Epithelial cell of prostate (primary cell): Measurements from ENCODE around the gene PIGW.

Experiments
- DNase-seq: peaks from one replicate; pipeline ENCODE4 v3.0.0-alpha.2; 2011; ENCODE audit warnings: low read depth, low spot score
- H3K27ac ChIP-seq: fragments of 450-650 bp; 2 replicates; pipeline ENCODE4 v1.5.1; 2017; ENCODE audit warnings: mild to moderate bottlenecking

Gene PIGW, protein sequence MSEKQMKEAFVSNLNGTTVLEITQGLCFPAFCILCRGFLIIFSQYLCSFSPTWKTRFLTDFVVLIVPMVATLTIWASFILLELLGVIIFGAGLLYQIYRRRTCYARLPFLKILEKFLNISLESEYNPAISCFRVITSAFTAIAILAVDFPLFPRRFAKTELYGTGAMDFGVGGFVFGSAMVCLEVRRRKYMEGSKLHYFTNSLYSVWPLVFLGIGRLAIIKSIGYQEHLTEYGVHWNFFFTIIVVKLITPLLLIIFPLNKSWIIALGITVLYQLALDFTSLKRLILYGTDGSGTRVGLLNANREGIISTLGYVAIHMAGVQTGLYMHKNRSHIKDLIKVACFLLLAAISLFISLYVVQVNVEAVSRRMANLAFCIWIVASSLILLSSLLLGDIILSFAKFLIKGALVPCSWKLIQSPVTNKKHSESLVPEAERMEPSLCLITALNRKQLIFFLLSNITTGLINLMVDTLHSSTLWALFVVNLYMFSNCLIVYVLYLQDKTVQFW

DNA sequence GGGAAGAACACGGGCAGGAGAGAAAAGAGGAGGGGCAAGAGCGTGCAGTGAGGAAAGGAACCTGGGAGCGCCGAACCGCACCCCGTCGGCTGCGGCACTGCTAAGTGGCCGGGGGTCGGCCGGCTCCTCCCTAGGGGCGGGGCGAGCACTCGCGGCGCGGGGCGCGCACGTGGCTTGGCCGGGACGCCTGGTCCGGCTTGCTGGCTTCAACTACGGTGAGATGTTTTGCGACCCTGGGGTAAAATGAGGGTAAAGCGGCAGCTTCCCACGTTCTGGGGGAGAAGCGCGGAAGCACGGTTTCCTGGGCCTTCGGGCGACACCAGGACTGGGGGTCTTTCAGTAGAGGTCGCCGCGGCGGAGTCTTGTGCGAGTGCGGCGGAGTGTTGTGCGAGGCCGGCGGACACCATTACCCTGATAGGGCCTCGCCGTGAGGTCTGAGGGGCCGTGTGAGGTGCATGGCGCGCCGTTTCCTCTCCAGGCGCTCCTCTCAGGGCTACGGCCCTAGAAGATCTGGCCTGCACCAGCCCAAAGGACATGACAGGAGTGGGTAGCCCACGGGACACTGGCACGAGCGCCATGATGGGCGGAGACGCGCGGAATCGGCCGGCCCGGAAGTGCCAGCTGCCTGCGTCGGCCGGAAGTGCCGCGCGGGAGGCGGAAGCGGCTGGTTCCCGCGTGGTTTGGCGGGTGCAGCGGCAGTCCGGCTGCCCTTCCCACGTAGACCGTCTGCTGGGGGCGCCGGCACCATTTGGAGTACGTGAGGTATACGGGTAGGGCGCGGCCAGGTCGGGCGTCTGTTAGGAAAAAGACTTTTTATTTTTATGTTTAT lies at the start of gene PIGW, which contains the start of gene MYO19:
Gene PIGW, plus strand, starts transcription at position 148 of the 829 bp plus-strand sequence. CDS start 2,115 bp downstream, outside the sequence.
Gene MYO19, minus strand, starts transcription at position 29 of the 829 bp plus-strand sequence. CDS start 2,330 bp downstream, outside the sequence.
- peak; percentile 76 for DNase-seq
- H3K27ac ChIP-seq = peak within 1 kb of the TSS; percentile 94

DNA sequence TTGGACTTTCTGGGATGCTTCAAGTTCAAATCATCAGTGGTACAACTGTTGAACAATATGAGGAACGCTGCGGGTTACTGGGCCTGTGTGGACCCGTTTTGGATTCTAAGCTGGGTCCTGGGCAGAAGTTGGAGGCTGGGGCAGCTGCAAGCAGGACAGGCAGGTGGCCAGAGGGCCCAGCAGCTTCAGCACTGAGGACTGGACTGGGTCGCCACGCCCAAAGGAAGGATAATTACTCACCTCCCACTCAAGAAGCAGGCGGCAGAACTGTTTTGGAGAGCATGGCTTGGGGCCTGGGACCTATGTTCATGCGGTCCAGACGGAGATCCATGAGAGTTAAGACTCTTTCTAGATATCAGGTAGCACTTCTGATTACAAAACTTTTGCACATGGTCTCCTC lies 49.8 kb upstream of the PIGW start:
- no peak for DNase-seq
- no peak overlapping the region for H3K27ac ChIP-seq

DNA sequence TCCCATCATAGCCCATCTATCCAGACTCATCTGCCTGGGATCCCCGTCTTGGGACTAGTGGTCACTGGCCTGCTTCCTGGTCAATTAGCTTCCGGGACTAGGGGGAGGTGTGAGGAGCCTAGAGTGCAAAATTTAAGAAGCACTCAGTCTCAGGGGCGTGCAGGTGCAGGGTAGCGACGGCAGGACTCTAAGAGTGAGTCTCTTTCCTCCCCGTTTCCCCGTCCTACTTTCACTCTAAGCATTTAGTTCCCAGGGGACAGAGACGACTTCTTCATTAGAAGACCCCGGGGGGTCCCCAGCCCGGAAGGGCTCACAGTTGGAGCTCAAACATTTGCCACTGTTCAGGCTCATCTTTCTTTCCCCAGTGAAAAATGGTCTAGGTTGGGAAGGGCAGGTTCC lies 49.0 kb upstream of the PIGW start:
- H3K27ac ChIP-seq = peak overlapping the region; percentile 66
- no peak for DNase-seq

DNA sequence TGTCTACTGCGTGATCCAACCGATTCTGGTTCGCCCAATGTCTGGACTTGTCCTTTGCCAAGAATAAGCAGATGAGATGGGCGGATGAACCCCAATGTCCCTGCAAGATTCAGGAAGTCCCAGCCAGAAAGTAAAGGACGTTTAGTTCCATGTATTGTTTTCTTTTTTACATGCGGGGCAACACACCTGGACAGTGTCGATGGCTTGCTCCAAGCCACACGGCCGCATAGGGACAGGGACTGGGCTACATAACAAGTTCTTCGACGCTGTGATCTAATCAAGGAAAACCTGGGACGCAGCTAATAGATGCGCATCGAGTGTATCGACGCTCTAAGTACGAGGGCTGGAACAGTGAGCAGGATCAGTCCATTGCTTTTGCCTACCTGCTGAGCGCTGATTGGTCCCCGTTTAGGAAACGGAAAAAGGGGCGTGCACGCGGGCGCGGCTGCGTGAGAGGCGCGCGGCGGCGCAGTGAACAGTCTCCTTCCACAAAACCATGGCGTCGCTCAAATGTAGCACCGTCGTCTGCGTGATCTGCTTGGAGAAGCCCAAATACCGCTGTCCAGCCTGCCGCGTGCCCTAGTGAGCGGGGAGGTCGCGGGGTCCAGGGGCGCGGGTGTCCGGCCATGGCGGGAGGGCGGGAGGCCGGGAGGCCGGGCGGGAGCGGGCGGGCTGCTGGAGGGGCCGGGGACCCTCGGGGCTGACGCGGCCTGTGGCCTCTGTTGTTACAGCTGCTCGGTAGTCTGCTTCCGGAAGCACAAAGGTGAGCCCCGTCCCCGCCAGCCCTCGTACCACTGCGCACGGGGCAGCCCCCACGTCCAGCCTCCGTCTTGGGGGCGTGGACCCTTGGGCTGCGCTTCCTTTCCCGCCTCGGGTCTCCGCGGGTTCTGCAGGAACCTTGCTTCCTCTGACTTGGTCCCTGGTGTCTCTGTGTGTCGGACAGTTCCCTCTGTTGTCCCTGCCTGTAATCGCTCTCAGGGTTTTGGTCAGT lies 48.3 kb upstream of the PIGW start, which contains the start of gene ZNHIT3:
Gene ZNHIT3, plus strand, starts transcription at position 478 of the 991 bp plus-strand sequence. Its CDS starts 19 bp downstream, at position 497.
- peak; percentile 86 for DNase-seq
- H3K27ac ChIP-seq = peak within 1 kb of the TSS; percentile 66

DNA sequence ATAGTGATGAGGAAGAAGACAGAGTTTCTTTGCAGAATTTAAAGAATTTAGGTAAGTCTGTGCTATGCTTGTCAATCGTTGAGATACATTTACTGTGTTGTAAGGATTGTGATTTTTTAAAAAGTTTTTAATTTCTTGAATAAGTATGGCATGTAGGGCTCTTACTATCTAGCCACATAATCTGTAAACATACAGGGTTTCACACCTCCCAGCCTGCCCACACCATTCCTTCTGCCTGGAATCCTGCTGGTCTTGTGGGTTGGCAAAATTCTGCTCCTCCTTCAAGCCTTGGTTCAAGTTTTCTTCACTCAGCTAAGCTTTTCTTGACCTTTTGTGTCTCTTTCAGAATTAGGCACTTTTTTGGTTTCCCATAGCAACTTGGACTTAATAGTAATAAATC lies 40.8 kb upstream of the PIGW start:
- H3K27ac ChIP-seq = no peak overlapping the region
- DNase-seq = no peak

DNA sequence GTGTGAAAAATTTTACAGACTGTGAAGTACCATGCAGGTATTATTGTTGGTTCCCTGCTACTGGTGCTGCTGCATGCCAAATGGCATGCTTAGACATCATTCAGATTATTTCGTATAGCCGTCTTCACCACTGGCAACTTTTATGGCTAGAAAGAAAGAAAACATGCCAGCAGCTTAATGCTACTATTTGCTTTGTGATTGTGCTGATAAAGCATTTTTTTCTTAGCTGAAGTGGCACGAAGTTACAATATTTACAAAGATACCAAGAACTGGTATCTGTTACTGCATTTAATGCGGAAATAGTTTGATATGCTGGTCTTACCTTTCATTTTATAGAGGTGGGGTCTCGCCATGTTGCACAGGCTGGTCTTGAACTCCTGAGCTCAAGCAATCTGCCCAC lies 40.1 kb upstream of the PIGW start:
- DNase-seq = no peak
- no peak overlapping the region for H3K27ac ChIP-seq

DNA sequence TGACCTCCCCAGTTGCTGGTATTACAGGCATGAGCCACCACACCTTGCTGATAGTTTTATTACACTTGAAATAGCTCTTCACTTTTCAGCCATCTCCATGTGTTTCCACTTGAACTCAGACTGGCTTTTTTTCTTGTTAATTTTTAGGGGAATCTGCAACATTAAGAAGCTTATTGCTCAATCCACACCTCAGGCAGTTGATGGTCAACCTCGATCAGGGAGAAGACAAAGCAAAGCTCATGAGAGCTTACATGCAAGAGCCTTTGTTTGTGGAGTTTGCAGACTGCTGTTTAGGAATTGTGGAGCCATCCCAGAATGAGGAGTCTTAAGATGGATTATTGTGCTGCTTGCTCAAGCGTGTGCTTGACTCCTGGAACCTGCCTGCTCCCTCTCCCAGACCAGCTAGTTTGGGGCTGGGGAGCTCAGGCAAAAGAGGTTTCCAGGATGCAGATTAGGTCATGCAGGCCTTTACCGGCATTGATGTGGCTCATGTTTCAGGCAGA lies 39.7 kb upstream of the PIGW start:
- DNase-seq = no peak
- no peak overlapping the region for H3K27ac ChIP-seq

DNA sequence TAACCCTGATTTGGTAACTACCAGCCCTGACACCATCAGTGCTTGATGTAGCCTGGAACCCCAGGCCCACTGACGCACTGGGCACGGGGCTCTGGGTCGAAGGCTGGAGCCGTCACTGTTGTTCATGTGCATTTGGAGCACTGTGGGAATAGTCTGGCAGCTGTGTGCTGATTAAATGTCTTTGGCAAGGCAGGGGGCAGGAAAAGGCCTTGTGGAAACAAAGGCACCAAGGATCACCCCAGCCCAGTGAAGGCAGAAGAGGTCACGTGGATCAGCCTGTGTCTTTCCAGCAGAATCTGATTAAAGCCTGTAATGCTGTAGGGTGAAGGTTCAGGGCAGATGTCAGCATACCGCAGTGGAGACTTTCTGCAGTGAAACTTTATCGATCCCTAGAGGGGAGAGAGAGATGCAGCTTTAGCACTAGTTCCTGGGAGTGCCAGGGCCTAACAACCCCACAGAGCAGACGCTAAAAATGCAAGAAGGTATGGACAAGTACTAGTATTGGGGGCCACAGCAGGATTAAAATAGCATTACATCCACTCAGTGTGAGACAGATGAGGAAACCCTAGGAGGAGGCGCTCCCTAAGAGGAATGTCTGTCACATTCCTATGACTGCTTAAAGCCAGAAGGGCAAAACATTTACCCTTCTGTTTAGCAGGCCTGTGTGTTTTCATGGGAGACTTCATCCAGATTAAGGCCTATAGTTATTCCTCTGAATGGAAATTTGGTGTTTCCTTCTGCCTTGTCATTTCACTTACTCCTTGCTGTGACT lies 38.6 kb upstream of the PIGW start:
- no peak overlapping the region for H3K27ac ChIP-seq
- no peak for DNase-seq

DNA sequence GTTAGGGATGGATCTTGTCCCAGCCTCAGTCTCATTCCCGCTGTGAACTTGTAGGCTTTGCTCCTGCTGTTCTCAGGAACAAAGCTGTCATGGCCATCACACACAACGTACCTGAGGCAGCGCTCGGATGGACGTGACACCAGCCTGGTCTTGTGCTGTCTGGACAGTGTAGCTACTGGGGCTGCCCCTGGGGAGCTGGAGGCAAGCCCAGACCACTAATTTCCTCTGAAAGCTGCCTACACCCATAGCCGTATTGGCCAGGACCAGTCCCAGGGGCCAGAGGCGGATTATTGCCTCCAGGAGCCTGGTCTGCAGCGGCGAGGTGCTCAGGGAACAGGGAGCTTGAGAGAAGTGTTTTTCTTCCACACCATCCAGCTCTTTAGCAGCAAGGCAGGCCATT lies 36.6 kb upstream of the PIGW start:
- no peak for DNase-seq
- H3K27ac ChIP-seq = no peak overlapping the region

DNA sequence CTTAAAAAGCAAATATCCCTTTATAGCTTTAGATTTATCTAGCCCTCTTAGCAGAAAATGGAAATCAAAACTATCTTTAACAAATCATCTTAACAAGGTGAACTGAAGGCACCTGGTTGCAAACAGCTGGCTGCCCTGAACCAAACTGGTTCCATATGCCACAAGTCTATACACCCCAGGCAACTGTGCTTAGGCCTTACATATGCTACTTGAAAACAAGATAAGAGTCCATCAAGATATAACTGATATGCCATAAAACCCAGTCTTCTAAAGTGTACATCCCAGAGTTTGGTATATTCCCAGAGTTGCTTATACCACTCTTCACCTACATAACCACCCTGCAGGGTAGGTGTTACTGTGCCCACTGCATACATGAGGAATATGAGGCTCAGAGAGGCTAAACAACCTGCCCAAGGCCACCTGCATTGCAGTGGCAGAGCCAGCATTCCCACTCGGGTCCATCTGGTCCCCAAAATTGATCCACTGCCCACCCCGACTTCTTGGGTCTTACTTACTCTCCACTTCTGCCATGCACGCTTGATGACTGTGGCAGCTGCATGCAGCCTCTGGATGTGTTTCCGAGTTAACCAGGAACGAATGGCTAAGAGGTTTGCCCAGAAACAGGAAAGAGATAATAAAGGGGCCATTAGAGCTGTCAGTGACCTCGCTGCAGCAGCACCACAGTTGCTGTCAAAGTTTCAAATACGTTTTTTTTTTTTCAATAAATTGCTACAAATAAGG lies 36.1 kb upstream of the PIGW start:
- no peak for DNase-seq
- no peak overlapping the region for H3K27ac ChIP-seq

DNA sequence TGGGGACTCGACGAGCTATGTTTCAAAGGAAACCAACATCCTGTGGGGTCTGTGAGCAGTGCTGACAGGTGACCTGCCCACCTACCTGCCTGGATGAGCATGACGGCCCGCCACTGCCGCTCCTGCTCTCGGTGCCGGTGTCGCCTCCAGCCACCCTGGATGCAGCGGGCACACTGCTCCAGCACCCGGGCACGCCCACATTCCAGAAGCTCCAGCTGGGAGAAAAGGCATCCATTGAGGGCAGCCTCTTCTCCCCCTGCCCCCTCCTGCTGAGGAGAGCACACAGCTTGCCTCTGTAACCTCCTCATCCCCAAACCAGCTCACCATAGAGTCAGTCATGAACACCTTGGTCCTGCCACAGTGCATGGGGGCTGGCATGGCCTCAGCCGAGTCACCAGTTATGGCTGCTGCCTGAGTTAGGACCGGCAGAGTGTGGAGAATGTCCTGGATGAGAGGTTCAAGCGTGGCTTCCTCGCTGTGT lies 34.0 kb upstream of the PIGW start:
- no peak for DNase-seq
- no peak overlapping the region for H3K27ac ChIP-seq

DNA sequence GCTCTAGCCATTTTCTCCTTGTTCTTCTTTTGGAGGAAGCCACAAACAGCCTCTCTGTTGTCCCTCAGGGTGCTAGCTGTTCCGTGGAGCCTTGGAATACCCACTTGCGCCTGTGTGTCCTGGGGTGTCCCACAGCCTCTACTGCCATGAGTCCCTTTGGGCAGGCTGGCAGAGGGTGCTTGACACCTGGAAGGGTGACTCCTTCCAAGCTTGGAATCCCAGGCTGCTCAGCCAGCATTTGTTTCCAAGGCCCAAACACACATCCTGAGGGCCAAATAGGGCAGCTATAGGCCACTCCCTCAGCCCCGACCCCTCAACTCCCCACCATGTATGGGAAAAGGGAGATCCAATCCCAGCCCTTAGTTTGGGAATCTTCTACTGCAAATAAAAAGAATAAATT lies 33.4 kb upstream of the PIGW start:
- no peak overlapping the region for H3K27ac ChIP-seq
- no peak for DNase-seq

DNA sequence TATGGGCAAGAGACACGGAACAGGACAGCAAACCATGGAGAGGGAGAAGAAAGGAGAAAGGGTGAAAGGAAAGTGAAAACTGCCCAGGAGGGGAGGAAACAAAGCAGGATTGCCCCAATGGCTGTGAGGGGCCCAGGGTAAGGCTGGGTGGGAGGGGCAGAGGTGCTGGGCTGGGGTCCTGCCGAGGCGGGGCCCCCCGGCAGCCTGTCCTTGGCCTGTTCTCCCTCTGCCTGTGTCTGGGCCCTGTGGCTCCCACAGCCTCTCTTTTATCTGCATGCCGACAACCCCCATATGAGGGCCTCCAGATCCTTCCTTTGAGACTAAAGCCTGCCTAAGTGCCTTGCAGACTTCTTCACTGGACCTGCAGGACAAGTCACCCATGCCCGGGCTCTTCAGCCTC lies 32.8 kb upstream of the PIGW start:
- no peak overlapping the region for H3K27ac ChIP-seq

DNA sequence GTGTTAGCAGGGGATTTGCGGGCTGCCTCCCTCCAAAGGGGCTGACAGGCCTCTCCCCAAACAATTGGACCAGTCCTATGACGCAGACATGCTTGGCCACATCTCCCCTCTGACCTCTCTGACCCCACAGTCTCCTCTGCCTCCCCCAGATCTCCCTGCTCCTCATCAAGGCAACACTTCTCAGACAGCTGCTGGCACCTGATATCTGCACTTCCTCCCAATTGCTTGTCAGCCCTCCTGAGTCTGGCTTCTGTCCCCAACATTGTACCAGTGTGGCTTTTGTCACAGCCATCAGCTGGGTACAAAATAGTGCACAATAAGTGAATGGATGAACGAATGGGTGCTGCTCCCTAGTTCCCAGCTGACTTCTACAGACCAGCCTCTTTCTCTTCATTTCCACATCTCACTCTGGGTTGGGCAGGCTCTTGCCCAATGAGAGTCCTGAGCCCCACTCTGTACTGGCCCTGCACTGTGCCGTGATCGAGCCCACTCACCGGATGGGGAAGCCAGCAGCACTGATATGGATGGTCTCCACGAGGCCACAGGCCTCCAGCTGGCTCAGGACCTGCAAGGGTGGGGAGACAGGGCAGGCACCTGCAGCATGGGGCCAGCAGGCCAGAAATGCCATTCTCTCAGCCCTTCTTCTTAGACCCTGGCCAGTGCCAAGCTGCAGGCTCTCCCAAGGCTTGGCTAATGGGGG lies 31.2 kb upstream of the PIGW start:
- DNase-seq = no peak
- H3K27ac ChIP-seq = no peak overlapping the region

More for the DNA sequence above, 32.8 kb upstream of the PIGW start:
- no peak for DNase-seq

DNA sequence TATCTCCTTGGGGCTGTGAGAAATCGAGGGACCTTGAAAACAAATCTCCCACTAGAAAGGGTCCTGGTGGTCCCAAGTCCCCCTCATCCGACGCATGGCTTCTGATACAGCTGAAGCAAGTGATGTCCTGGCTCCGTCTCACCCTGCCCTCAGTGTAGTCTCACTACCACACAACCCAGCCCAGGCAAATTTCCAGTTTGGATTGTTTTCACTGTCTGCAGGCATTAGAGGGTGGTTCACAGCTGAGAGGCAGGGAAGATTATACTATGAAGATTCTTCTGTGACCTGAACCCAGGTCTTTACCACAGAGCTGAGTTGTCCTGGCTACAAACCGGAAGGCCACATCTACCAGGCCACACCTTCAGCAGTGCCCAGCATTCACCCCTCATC lies 30.6 kb upstream of the PIGW start:
- DNase-seq = no peak
- no peak overlapping the region for H3K27ac ChIP-seq

DNA sequence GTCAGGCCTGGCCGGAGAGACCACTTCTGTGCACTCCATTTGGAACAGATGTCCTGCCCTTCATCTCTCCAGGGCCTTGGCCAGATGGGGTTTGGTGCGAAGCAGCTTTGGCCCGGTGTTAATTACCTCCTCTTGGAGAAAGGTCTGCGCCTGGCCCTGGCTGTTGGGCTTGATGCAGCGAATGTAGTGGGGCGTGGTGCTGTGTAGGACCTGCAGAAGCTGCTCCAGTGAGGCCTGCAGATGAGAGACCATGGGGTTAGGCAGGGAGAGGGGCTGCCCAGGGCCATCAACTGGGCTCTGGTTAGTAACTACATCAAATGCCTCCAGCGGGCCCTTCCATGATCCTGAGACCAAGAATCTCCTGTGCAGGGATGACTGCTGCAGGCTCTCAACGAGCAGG lies 29.6 kb upstream of the PIGW start:
- no peak for DNase-seq
- H3K27ac ChIP-seq = no peak overlapping the region

DNA sequence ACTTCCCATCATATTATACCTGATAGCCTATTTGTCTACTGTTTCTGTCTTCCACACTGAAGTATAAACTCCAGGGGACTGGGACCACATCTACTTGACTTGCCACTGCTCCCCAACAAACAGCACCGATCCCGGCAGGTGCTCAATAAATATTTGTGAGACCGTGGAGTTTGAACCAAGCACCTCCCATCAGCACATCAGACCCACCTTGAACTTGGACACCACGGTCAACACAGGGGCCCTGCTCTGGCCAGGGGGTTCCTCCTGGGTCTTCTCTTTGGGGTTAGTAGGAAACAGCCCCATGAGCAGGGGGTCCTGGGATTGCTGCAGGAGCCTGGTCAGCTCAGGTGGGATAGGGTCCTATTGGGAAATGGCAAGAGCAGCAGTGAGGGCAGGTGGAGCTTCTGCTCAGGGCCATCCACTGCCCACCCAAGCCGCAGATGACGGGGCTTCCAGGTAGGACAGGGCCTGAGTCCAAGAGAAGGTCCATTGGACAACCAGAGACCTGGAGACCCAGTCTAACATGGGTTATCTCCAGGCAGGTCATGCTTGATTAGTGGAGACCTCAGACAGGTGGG lies 28.4 kb upstream of the PIGW start:
- no peak for DNase-seq
- no peak overlapping the region for H3K27ac ChIP-seq
